Thyroid gland (tissue), 4 donors: ENCODE measurements around the gene GALNT10. TPM values are rescaled to one million over a fixed set of nuclear protein-coding genes. Genes with fewer than 3 reads are reported as not detected.
A peak's percentile ranks its signal among the peaks of the same experiment; 100 is the strongest.
"Not testable (repeated sequence)": the region's sequence is repeated elsewhere in the genome, so short reads cannot be mapped to it uniquely, and the experiment has no call there.

Experiments used
- DNase-seq, 2 donors: peaks; one replicate each; pipeline ENCODE4 v3.0.0-alpha.2; 2019
- H3K27ac ChIP-seq, 3 donors: fragments of 200-600 bp; sonication (generic); 1 replicate in 2 of 3; 2 replicates in 1 of 3; pipeline ENCODE4 v1.5.1; 2016 to 2019; ENCODE audit warnings: mild to moderate bottlenecking in 1 of 3, moderate library complexity in 1 of 3
- H3K27me3 ChIP-seq: fragments of 200-600 bp; sonication (generic); one replicate; pipeline ENCODE4 v1.5.1; 2019
- H3K36me3 ChIP-seq, 2 donors: fragments of 200-600 bp; sonication (generic); one replicate each; pipeline ENCODE4 v1.5.1; 2016 to 2019
- H3K4me1 ChIP-seq, 2 donors: fragments of 200-600 bp; sonication (generic); one replicate each; pipeline ENCODE4 v1.5.1; 2017 to 2019
- H3K4me3 ChIP-seq, 3 donors: fragments of 200-600 bp; sonication (generic); replicated peaks in 1 of 3; 1 replicate in 2 of 3; 2 replicates in 1 of 3; pipeline ENCODE4 v1.5.1; 2016; ENCODE audit warnings: mild to moderate bottlenecking in 1 of 3
- H3K9me3 ChIP-seq: fragments of 200-600 bp; sonication (generic); one replicate; pipeline ENCODE4 v1.5.1; 2017
- CTCF ChIP-seq, 6 experiments: fragments of 200-600 bp in 3 of 6; fragments of 450-650 bp in 3 of 6; sonication (generic) in 3 of 6; IDR thresholded peaks; one replicate each; pipeline ENCODE4 v1.5.1; 2016 to 2019; ENCODE audit warnings: antibody characterized with exemption in 6 of 6, mild to moderate bottlenecking in 2 of 6, inconsistent platforms in 1 of 6, moderate library complexity in 1 of 6
- POLR2A ChIP-seq, 2 donors: fragments of 450-650 bp; IDR thresholded peaks; one replicate each; pipeline ENCODE4 v1.6.1; 2017; ENCODE audit warnings: antibody characterized with exemption in 2 of 2, mild to moderate bottlenecking in 2 of 2, moderate library complexity in 1 of 2
- WGBS, 2 donors: methylation state at CpG; one replicate each; pipeline ENCODE4 v1.1.5; 2017; 5-methylcytosine and 5-hydroxymethylcytosine counted together
- intact Hi-C: fragments of 100-400 bp; cut with DNase I; formaldehyde crosslinking; loops from one replicate; pipeline ENCODE4 v1.15.1; 2023
- total RNA-seq, 4 donors: library from RNA; depleted of rRNA; stranded (reverse); fragments of >200 nt; gene quantifications; one replicate each; pipeline ENCODE4 v1.2.3, GENCODE V29; 2016

GALNT10 gene
- total RNA-seq, 4 donors from 2014 or later: 33.3 to 69.6 (median 58.1) TPM

GRCh38 chr5:154147666-154148065, 42.9 kb upstream of the GALNT10 start:
- H3K4me3 ChIP-seq: no peak overlapping the region
- no peak overlapping the region for H3K27ac ChIP-seq
- TF ChIP-seq CTCF (IDR thresholded peaks at IDR 0.05): no peak
- TF ChIP-seq POLR2A (IDR thresholded peaks at IDR 0.05): no peak
- DNase-seq: no peak
- WGBS, 2 donors: 92 to 100% methylated on average over 2 of the region's 2 CpGs
- H3K9me3 ChIP-seq: no peaks in the 10 kb centered on the region
- H3K4me1 ChIP-seq: no peaks in the 10 kb centered on the region
- H3K36me3 ChIP-seq: no peaks in the 10 kb centered on the region
- intact Hi-C loops: no loop called here
- no peaks in the 10 kb centered on the region for H3K27me3 ChIP-seq

GRCh38 chr5:154150471-154150870, 40.1 kb upstream of the GALNT10 start:
- H3K4me1 ChIP-seq, H3K36me3 ChIP-seq, H3K4me3 ChIP-seq, H3K27ac ChIP-seq, DNase-seq, intact Hi-C loops, H3K9me3 ChIP-seq, H3K27me3 ChIP-seq: not testable (repeated sequence)
- WGBS, 2 donors: 93% methylated on average over 2 of the region's 2 CpGs

GRCh38 chr5:154157483-154158378, 32.8 kb upstream of the GALNT10 start:
- 55 to 61% methylated on average over 6 of the region's 6 CpGs for WGBS, 2 donors

GRCh38 chr5:154158379-154158737, 32.2 kb upstream of the GALNT10 start:
- H3K27me3 ChIP-seq: no peaks in the 10 kb centered on the region
- H3K4me1 ChIP-seq: no peaks in the 10 kb centered on the region
- intact Hi-C loops: no loop called here
- no peaks in the 10 kb centered on the region for H3K36me3 ChIP-seq
- TF ChIP-seq CTCF (IDR thresholded peaks at IDR 0.05) (no peak), POLR2A (IDR thresholded peaks at IDR 0.05) (no peak)
- no peak overlapping the region for H3K4me3 ChIP-seq
- 60 to 65% methylated on average over 1 of the region's 1 CpG for WGBS, 2 donors
- no peaks in the 10 kb centered on the region for H3K9me3 ChIP-seq
- H3K27ac ChIP-seq: no peak overlapping the region
- DNase-seq: no peak

More at GRCh38 chr5:154157483-154158378, 32.8 kb upstream of the GALNT10 start:
- H3K36me3 ChIP-seq: no peaks in the 10 kb centered on the region
- H3K27ac ChIP-seq: no peak overlapping the region
- H3K27me3 ChIP-seq: no peaks in the 10 kb centered on the region
- H3K4me1 ChIP-seq: no peaks in the 10 kb centered on the region
- H3K9me3 ChIP-seq: no peaks in the 10 kb centered on the region
- TF ChIP-seq CTCF (IDR thresholded peaks at IDR 0.05) (peak in 2 of 6 experiments; percentile 5 to 17), POLR2A (IDR thresholded peaks at IDR 0.05) (no peak)
- peak in 1 of 2 donors; percentile 33 for DNase-seq
- no peak overlapping the region for H3K4me3 ChIP-seq
- intact Hi-C loops: no loop called here

- Histone ChIP-seq H3K4me3 (no peak overlapping the region), H3K4me1 (no peaks in the 10 kb centered on the region), H3K9me3 (no peaks in the 10 kb centered on the region), H3K27ac (no peak overlapping the region), H3K36me3 (no peaks in the 10 kb centered on the region), H3K27me3 (no peaks in the 10 kb centered on the region)
- TF ChIP-seq POLR2A (IDR thresholded peaks at IDR 0.05): no peak
- no peak for TF ChIP-seq CTCF (IDR thresholded peaks at IDR 0.05)
- intact Hi-C loops: no loop called here
- DNase-seq: no peak
These were observed 31.2 kb upstream of the GALNT10 start for GRCh38 chr5:154159343-154159742.
